ENCODE data around the gene ZNF132.

GRCh38 chr19:58399903-58400302, 40.0 kb downstream of the ZNF132 start:
- TF ChIP-seq SP1 (IDR thresholded peaks at IDR 0.05): no peak
- no peak for TF ChIP-seq FOXA1 (IDR thresholded peaks at IDR 0.05)
- TF ChIP-seq HDGF (IDR thresholded peaks at IDR 0.05; ENCODE audit: borderline replicate concordance): no peak
